HG03039 (cell line): ENCODE results near the gene IRAG1.
A peak's percentile ranks its signal among the peaks of the same experiment; 100 is the strongest.

Experiments
- ATAC-seq: cut with Tn5 transposase; IDR thresholded peaks from one replicate; pipeline ENCODE4 v1.9.1; 2021; ENCODE audit warnings: mild to moderate bottlenecking, moderate library complexity; ENCODE audit not compliant: unreplicated experiment

IRAG1 gene, protein sequence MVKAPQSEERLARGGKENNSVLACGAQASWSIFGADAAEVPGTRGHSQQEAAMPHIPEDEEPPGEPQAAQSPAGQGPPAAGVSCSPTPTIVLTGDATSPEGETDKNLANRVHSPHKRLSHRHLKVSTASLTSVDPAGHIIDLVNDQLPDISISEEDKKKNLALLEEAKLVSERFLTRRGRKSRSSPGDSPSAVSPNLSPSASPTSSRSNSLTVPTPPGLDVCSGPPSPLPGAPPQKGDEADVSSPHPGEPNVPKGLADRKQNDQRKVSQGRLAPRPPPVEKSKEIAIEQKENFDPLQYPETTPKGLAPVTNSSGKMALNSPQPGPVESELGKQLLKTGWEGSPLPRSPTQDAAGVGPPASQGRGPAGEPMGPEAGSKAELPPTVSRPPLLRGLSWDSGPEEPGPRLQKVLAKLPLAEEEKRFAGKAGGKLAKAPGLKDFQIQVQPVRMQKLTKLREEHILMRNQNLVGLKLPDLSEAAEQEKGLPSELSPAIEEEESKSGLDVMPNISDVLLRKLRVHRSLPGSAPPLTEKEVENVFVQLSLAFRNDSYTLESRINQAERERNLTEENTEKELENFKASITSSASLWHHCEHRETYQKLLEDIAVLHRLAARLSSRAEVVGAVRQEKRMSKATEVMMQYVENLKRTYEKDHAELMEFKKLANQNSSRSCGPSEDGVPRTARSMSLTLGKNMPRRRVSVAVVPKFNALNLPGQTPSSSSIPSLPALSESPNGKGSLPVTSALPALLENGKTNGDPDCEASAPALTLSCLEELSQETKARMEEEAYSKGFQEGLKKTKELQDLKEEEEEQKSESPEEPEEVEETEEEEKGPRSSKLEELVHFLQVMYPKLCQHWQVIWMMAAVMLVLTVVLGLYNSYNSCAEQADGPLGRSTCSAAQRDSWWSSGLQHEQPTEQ

GRCh38 chr11:10693509-10694081, at the start of gene IRAG1:
Gene IRAG1 (minus strand): TSS chr11:10693755. CDS start chr11:10693602, 153 bp downstream.
- no peak for ATAC-seq

DNA sequence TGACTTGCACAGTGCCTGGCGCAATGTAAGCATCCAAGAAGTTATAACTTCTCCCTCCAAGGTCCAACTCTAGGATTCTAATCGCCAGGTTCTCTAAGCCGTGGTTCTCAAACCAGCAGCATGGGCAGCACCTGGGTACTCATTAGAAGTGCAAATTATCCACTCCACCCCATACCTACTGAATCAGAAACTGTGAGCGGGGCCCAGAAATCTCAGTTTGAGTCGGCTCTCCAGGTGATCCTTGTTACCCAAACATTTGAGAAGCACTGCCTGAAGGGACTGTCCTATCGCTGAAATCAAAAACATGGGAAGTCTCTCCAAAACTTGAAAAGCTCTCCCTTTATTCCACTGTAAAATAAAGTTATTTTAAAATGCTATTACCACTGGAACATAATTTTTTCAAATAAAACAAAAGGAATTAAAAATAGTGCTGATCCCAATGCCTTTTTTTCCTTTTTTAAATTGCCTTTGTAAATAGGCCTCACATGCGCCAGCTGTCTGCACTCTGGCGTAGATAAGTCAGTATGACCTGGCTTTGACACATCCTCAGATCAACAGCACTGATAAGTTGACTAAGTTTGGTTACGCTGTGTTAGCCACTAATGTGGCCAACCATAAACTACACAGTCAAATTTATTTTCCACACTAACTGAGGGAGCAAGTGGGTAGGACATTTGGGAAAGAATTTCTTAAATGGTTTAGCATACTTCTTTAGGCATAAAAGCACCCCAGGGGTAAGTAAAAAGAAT, 49.1 kb upstream of the IRAG1 start:
- ATAC-seq: no peak

- ATAC-seq: peak; percentile 92
Measured at GRCh38 chr11:10735481-10736475, 42.2 kb upstream of the IRAG1 start.

- no peak for ATAC-seq
Measured at GRCh38 chr11:10731064-10731680, 37.6 kb upstream of the IRAG1 start.

DNA sequence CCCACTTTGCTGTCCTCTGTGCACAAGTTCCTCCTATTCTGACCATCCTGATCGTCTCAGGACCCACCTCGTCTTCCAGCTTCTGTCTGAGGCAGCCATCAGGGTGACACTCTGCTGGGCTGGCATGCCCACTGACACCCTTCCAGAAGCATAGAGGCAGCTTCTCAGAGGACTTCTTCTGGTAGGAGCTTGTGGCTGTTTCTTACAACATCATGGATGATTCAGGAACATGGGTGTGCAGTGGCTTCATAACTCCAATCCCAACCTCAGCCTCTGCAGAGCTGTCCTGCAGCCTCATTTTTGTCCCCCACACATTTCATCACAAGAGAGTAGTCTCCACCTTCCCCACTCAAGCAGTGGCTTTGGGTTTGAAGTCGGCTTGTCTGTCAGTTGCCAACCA, 36.6 kb upstream of the IRAG1 start:
- no peak for ATAC-seq

DNA sequence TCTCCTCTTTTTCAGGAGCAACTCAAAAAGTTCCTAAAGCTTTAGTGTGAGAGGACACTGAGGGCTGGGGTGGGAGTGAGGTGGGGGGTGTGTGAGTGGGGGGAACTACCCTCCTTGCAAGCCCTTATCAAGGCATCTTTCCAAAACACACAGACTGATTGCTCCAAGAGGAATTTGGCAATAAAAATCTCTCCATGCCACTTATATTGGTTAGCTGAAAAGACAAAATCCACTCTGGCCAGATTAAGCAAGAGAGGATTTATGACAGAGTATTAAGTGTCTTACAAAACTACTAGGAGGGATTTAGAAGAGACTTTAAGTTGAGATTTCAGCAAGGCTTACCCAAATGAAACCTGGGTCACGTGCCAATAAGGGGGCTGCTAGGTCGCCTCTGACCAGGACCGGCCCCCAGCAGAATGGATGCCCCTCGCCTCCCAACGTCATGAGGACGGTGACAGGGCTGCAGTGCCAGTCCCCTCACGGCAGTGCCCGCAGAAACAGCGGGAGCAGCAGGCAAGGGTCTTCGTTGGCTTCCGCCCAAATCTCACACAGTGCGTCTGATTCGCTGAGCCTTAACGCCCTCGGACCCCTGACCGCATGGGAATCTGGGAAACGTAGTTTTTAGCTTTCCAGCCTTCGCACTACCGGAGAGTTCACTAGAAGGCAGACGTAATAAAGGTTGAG, 35.4 kb upstream of the IRAG1 start:
- ATAC-seq: no peak

GRCh38 chr11:10728154-10728553, 34.6 kb upstream of the IRAG1 start:
- no peak for ATAC-seq

DNA sequence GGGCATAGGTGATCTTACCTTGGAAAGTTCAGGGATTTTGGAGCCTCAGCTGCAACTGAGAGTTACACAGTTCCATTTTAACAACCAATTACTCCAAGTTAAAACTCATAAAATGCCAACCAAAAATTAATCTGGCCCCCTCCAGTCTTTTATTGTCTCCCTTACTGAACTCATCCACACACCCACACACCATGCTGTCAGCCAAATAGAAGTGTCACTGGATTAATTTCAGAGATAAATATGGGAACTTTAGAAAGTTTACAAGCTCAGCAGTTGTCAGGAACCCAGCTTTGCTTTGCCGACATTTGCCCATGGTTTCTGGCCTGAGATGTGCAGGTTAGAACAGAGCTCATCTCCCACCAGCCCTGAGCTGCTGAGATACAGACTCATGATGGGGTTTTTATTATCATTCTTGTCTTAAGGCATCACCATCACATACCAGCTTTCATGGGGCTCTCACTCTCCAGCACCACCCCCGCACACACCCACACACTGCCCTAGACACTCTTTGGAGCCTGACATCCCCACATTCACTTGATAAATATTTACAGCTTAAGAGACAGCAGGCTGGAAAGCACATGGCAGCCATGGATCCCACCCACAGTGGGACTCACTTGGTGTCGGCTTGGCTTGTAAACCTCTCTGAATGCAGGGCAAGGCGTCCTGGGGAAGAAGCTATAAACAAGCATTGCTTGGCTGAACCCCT, 33.7 kb upstream of the IRAG1 start:
- ATAC-seq: no peak

- no peak for ATAC-seq
Measured at GRCh38 chr11:10725907-10726253, 32.3 kb upstream of the IRAG1 start.

GRCh38 chr11:10725114-10725906, 31.8 kb upstream of the IRAG1 start:
- ATAC-seq: no peak

DNA sequence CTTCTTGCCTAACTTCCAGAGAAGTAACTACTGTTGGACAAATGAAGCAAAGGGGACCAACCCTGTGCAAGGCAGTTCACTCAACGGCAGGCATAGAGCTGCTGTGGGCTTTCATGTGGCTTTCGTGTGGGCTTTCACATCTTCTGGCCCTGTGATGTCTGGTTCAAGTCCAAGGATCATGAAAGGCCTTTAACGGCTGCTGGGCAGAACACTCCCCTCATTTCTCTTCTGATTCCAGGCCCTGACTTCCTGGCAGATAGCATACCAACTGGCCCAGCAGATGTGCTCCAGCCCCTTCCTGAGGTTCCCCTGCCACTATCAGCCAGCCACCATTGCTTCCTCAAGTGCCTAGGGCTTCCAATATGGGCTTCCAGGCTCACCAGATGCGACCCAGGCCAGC, 28.8 kb upstream of the IRAG1 start:
- ATAC-seq: no peak

GRCh38 chr11:10720881-10721376, 27.4 kb upstream of the IRAG1 start:
- no peak for ATAC-seq

- no peak for ATAC-seq
Measured at GRCh38 chr11:10719616-10720015, 26.1 kb upstream of the IRAG1 start.

GRCh38 chr11:10716543-10717259, 23.1 kb upstream of the IRAG1 start:
- ATAC-seq: no peak

- ATAC-seq: no peak
Measured at GRCh38 chr11:10716122-10716521, 22.6 kb upstream of the IRAG1 start.

GRCh38 chr11:10715571-10715970, 22.0 kb upstream of the IRAG1 start:
- no peak for ATAC-seq
